Effector memory CD8-positive, alpha-beta T cell (primary cell): ENCODE results near the gene SLC38A3.

Experiments
- ATAC-seq: fragments of 150-1000 bp; cut with Tn5 transposase; replicated peaks from 2 replicates; pipeline ENCODE4 v1.10.0; 2021; ENCODE audit warnings: mild to moderate bottlenecking, moderate library complexity
- DNase-seq, 3 experiments: peaks; one replicate each; pipeline ENCODE4 v3.0.0; 2021
- H3K27ac Mint-ChIP-seq, 2 donors: one replicate each; pipeline ENCODE4 v1.8.0; 2022; ENCODE audit warnings: mild to moderate bottlenecking in 2 of 2, mixed read lengths in 2 of 2, moderate library complexity in 2 of 2
- H3K27me3 Mint-ChIP-seq, 2 donors: one replicate each; pipeline ENCODE4 v1.8.0; 2022; ENCODE audit warnings: mixed read lengths in 2 of 2
- H3K36me3 Mint-ChIP-seq: one replicate; pipeline ENCODE4 v1.8.0; 2022; ENCODE audit warnings: mild to moderate bottlenecking, moderate library complexity, mixed read lengths; ENCODE audit not compliant: insufficient read depth
- H3K4me1 Mint-ChIP-seq, 2 donors: one replicate each; pipeline ENCODE4 v1.8.0; 2022; ENCODE audit warnings: low read depth in 2 of 2, mixed read lengths in 2 of 2
- H3K4me3 Mint-ChIP-seq, 2 donors: one replicate each; pipeline ENCODE4 v1.8.0; 2022; ENCODE audit warnings: mild to moderate bottlenecking in 2 of 2, mixed read lengths in 2 of 2, moderate library complexity in 2 of 2
- H3K9me3 Mint-ChIP-seq, 2 donors: one replicate each; pipeline ENCODE4 v1.8.0; 2022; ENCODE audit warnings: mixed read lengths in 2 of 2

Gene SLC38A3

DNA sequence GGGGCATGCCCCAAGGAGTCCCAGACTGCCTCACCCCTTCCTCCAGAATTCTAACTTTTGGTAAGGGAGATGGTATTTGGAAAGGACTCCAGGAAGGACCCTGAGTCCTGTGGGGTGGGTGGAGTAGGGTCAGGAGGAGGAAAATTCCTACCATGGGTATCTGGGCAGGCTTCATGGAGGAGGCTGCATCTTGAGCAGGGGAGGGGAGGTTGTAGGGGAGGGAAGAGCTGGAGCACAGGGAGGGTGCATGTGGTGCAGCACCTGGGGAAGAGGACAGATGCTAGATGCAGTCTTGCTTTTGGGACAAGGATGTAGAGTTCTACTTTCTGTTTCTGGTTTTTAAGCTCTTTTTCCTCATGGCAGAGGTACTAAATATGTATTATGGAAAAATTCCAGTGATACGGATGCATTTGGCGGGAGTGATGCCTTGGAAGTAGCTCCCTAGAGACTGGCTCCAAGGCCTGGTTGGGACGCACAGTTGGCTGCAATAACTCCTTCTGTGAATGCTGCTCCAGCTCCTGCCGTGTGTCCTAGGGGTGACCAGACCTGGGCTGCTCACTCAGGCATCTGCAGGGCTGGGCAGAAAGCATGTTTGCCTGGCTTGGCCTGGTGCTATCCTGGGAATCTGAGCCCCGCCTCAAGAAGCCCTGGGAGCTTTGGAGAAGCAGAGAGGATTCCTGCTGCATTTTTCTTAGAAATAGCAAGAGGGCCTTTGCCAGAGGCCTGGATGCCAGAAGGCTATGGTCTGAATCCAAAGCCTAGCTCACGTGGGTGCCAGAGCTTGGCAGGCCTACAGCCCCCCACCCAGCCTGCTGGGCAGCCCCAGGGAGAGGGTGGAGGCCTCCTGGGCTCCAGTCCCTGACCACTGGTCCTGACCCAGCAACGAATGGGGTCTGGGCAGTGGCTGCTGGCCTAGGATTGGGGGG is 39.8 kb upstream of the SLC38A3 start:
- Mint-ChIP-seq H3K27ac (peak overlapping the region in 1 of 2 donors; percentile 79), H3K4me1 (no peaks in the 10 kb centered on the region), H3K27me3 (peaks cover 0 to 22% of the 10 kb centered on the region in 2 donors), H3K9me3 (no peaks in the 10 kb centered on the region), H3K36me3 (no peaks in the 10 kb centered on the region), H3K4me3 (no peak overlapping the region)
- ATAC-seq (no peak), DNase-seq (no peak)

DNA sequence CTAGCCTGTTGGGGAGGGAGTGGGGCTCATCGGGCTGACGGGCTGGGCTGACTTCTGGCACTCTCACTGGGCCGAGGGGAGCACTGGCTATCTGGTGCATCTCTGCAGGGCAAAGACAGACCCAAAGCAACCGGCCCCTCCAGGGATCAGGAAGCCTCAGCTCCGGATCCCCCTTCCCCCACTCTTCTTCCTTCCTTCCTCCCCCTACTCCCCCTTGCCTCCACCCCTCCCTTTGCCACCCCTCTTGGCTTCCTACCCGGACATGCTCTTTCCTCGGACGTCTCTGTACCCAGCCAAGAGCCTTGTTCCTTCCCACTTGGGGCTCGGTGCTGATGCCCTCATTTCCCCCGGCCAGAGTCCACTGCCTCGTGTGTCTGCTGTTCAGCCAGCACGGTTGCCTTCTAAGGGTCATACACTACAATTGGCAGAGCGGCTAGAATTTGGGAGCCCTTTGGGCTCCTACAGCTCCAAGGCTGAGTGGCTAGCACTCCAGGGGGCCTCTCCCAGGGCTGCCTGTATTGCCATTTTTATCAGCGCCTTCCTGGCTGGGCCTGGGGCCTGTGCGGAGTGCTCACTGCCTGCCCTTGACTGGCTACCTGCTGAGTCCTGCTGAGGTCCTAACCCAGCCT is 39.0 kb upstream of the SLC38A3 start:
- DNase-seq = no peak
- Mint-ChIP-seq H3K27ac (no peak overlapping the region), H3K27me3 (peaks cover 0 to 26% of the 10 kb centered on the region in 2 donors), H3K4me1 (no peaks in the 10 kb centered on the region), H3K4me3 (no peak overlapping the region), H3K36me3 (no peaks in the 10 kb centered on the region), H3K9me3 (no peaks in the 10 kb centered on the region)
- no peak for ATAC-seq

DNA sequence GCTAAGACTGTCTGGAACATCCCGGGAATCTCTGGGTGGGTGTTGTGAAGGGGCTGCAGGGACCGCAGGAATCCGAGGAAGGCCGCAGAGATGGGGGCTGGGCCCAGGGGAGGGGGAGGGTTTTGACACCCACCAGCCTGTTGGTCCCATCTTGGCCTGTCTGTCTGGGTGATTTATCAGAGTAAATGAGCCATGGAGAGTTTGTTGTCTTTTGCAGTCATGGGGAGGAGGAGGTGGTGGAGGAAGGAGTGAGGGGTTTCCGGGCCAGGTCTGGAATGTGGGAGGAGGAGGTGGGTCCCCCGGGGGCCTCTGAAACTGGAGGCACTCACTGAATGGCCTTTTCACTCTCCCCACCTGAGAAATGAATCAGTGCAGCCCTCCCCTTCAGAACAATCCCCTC is 38.5 kb upstream of the SLC38A3 start:
- no peaks in the 10 kb centered on the region for H3K9me3 Mint-ChIP-seq
- no peaks in the 10 kb centered on the region for H3K36me3 Mint-ChIP-seq
- H3K27ac Mint-ChIP-seq = no peak overlapping the region
- no peak for ATAC-seq
- peaks cover 0 to 26% of the 10 kb centered on the region in 2 donors for H3K27me3 Mint-ChIP-seq
- no peak overlapping the region for H3K4me3 Mint-ChIP-seq
- DNase-seq = no peak
- H3K4me1 Mint-ChIP-seq = no peaks in the 10 kb centered on the region

DNA sequence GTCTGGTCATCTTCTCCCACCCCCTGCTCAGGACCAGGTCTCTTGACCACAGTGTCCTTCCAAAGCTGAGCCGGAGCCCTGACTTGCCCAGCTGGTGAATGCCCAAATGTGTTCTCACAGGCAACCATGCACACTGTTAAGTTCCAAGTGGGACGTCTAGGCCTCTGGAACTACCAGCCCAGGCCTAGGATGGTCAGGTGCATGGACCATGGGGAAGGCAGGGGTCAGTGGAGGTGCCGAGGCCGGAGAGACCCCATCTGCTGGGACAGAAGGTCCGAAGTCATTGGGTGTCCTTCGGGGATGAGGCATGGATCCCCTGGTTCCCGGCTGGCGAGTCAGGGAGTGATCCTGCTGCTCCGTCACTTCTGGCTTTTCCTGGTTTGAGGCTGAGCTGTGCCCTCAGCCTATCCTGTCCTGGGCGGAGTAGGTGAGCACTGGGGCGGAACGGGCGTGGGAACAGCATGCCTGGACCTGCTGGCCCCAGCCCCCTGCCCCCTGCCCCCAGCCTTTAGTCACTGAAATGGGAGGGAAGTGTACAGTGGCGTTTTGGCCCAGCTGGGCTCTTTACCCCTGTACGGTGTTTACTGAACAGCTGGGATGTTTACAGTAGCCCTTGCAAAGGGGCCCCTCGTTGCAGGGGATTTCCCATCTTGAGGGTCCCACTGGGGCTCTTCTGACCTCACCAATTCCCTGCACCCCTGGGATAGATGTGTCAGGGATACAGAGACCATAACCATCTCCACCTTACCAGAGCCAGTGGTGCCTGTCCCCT is 37.8 kb upstream of the SLC38A3 start:
- no peak for ATAC-seq
- Mint-ChIP-seq H3K4me1 (no peaks in the 10 kb centered on the region), H3K27me3 (peaks cover 0 to 26% of the 10 kb centered on the region in 2 donors), H3K27ac (no peak overlapping the region), H3K9me3 (no peaks in the 10 kb centered on the region), H3K4me3 (no peak overlapping the region), H3K36me3 (no peaks in the 10 kb centered on the region)
- DNase-seq = no peak

DNA sequence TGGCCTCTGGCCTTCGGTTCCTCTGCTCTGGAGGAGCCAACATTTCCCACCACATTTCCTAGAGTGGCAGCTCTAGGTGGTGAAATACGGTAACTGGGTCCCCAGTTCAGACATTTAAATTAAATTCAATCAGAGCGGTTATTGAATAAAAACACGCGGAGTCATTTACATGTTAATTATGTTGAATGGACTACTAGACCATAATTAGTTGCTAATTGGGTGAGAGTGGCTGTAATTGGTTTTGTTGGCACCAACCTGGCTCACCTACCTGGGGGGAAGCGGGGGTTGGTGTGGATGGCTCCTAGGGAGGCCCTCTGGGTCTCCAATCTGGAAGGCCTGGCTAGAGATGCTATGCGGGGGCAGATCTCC is 37.2 kb upstream of the SLC38A3 start:
- H3K4me1 Mint-ChIP-seq = no peaks in the 10 kb centered on the region
- H3K9me3 Mint-ChIP-seq = no peaks in the 10 kb centered on the region
- H3K27me3 Mint-ChIP-seq = peaks cover 0 to 26% of the 10 kb centered on the region in 2 donors
- H3K27ac Mint-ChIP-seq = no peak overlapping the region
- ATAC-seq (no peak), DNase-seq (no peak)
- H3K36me3 Mint-ChIP-seq = no peaks in the 10 kb centered on the region
- H3K4me3 Mint-ChIP-seq = no peak overlapping the region

DNA sequence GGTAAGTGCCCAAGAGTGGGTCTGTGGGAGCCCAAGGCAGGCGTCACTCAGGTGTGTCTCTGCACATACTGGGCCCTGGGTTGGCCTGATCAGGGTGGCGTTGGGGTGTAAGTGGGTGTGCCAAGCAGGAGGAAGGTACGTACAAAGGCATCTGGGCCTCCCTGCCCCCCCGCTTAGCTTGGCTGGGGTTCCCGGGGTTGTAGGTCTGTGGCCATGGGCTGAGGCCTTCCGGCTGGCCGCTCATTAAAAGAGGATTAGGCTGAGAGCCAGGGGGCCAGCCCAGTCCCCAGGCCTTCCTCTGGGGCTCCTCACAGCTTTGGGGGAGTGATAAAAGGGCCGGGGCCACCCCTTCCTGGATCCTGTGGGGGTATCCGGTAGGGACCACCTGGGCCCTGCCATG is 36.7 kb upstream of the SLC38A3 start:
- no peak for ATAC-seq
- no peaks in the 10 kb centered on the region for H3K9me3 Mint-ChIP-seq
- no peak for DNase-seq
- no peak overlapping the region for H3K4me3 Mint-ChIP-seq
- H3K27me3 Mint-ChIP-seq = peaks cover 0 to 26% of the 10 kb centered on the region in 2 donors
- H3K27ac Mint-ChIP-seq = no peak overlapping the region
- H3K4me1 Mint-ChIP-seq = no peaks in the 10 kb centered on the region
- no peaks in the 10 kb centered on the region for H3K36me3 Mint-ChIP-seq

DNA sequence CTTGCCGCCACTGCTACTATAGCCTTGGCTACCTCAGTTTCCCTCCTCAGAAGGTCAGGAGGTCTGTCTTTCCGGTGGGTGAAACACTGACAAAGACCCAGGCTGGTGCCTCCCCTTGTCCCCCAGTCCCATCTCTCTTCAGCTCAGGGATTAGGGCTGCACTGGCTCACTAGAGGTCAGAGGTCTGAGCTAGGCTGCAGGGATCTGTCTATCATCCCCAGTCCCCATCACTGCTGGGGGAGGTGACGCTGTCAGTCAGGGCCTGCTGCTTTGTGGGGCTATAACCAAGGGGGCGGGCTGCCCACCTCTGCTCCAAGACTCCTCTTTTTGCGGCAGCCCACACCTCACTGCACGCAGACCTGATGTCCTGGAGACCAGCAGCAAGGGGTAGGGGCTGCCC is 36.3 kb upstream of the SLC38A3 start:
- H3K4me3 Mint-ChIP-seq = no peak overlapping the region
- H3K27me3 Mint-ChIP-seq = peaks cover 0 to 26% of the 10 kb centered on the region in 2 donors
- peaks cover 2% of the 10 kb centered on the region in 2 donors for H3K4me1 Mint-ChIP-seq
- H3K36me3 Mint-ChIP-seq = no peaks in the 10 kb centered on the region
- no peak for DNase-seq
- ATAC-seq = no peak
- H3K9me3 Mint-ChIP-seq = no peaks in the 10 kb centered on the region
- H3K27ac Mint-ChIP-seq = no peak overlapping the region

DNA sequence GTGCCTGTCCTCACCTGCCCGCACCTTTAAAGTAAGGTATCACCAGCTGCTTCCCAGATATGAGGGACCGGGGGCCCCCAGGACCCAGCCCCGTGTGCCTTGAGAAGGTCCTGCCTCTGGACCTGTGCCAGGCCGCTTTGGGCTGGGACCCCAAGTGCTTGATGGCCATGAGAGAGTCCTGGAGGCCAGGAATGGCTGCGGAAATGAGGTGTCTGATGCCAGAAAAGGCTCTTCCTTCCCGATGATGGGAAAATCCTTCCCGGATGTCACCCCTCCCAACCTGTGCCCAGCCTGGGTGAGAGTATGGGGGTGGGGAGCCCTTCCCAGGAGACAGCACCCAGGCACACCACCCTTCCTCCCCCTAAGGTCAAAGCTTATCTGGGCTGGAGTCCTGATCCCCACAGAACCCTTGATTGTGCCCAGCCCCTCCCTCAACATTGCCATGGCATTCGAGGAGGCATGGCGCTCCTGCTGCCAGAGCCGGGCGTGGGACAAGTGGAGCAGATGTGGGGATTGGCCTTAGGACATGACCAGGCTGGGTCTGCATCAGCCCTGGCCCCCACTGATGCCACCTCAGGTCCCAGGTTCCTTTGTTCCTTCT is 35.7 kb upstream of the SLC38A3 start:
- no peaks in the 10 kb centered on the region for H3K9me3 Mint-ChIP-seq
- H3K36me3 Mint-ChIP-seq = no peaks in the 10 kb centered on the region
- peaks cover 3% of the 10 kb centered on the region in 2 donors for H3K4me1 Mint-ChIP-seq
- H3K27me3 Mint-ChIP-seq = peaks cover 0 to 26% of the 10 kb centered on the region in 2 donors
- DNase-seq = no peak
- no peak for ATAC-seq
- H3K27ac Mint-ChIP-seq = no peak overlapping the region
- H3K4me3 Mint-ChIP-seq = no peak overlapping the region

DNA sequence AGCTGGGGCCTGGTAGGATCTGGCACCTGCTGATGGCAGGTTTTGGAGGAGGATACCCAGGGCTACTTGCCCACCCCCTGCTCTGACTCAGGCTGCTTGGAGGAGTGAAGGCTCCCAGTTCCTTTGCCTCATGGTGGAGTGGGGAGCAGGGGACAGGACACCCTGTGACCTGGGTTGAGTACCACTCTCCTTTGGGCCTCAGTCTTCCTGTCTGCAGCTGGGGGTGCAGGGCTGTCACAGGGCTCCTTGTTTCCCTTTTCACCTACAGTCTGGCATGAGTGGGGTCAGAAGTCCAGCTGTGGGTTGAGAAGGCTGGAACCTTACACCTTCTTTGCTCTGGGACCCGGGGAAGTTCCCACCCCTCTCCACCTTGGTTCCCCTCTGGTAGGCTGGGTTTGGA is 35.2 kb upstream of the SLC38A3 start:
- Mint-ChIP-seq H3K4me1 (peaks cover 3% of the 10 kb centered on the region in 2 donors), H3K27ac (no peak overlapping the region), H3K4me3 (no peak overlapping the region), H3K27me3 (peaks cover 0 to 21% of the 10 kb centered on the region in 2 donors), H3K9me3 (no peaks in the 10 kb centered on the region), H3K36me3 (no peaks in the 10 kb centered on the region)
- no peak for DNase-seq
- no peak for ATAC-seq

DNA sequence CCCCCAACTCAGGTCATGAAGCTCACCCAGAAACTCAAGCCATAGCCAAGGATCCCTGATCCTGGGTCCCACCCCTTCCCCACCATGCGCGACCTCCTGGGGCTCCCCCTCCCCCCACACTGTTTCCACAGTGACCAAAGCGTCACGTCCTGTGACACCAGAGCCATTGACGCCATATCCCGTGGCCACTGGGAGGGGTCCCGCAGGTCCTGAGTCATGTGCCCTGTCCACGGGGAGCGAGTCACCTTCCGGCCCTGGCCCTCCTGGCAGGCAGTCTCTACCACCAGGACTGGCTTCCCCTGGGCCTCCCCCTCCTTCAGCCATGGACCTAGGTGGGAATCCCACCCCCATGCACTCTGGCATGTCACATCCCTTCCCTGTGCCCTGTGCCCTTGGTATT is 34.4 kb upstream of the SLC38A3 start:
- no peak for DNase-seq
- Mint-ChIP-seq H3K27ac (no peak overlapping the region), H3K4me1 (peaks cover 3% of the 10 kb centered on the region in 2 donors), H3K36me3 (no peaks in the 10 kb centered on the region), H3K4me3 (no peak overlapping the region), H3K9me3 (no peaks in the 10 kb centered on the region), H3K27me3 (peaks cover 0 to 18% of the 10 kb centered on the region in 2 donors)
- ATAC-seq = peak; percentile 31

DNA sequence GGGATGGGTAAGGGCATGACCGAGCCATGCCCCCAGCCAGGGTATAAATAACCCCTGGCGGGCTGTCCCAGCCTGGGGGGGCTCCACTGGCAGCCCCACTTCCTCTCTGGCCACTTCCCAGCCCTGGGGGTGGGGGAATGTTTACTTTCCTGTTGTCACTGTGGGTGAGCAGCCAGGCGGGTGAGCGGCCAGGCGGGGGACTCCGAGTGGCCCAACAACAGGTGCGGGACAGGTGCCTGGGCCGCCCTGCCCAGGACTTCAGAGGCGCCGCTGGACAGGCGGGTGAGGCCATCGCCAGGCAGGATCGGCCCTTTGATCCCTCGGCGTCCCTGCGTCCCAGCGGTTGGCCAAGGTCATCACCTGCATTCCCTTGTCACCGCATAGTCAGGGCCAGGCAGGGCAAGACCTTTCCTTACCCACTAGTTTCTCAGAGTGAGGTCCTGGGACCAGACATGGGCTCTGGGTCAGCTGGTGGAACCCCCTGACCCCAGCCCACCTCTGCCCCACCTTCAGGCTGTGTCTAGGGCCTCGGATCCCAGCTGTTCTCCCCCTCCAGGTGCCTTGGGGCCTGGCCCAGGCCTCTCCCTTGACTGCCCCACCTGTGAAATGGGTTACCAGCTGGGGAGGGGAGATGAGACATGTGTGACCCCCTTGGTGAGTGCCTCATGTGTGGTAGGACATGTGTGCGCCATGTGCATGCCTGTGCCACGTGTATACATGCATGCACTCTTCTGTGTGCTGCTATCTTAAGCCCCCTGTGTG is 33.4 kb upstream of the SLC38A3 start:
- no peaks in the 10 kb centered on the region for H3K9me3 Mint-ChIP-seq
- peaks cover 3% of the 10 kb centered on the region in 2 donors for H3K4me1 Mint-ChIP-seq
- H3K27me3 Mint-ChIP-seq = peaks cover 0 to 18% of the 10 kb centered on the region in 2 donors
- peaks cover 3% of the 10 kb centered on the region for H3K36me3 Mint-ChIP-seq
- H3K27ac Mint-ChIP-seq = no peak overlapping the region
- H3K4me3 Mint-ChIP-seq = no peak overlapping the region
- ATAC-seq (no peak), DNase-seq (no peak)

DNA sequence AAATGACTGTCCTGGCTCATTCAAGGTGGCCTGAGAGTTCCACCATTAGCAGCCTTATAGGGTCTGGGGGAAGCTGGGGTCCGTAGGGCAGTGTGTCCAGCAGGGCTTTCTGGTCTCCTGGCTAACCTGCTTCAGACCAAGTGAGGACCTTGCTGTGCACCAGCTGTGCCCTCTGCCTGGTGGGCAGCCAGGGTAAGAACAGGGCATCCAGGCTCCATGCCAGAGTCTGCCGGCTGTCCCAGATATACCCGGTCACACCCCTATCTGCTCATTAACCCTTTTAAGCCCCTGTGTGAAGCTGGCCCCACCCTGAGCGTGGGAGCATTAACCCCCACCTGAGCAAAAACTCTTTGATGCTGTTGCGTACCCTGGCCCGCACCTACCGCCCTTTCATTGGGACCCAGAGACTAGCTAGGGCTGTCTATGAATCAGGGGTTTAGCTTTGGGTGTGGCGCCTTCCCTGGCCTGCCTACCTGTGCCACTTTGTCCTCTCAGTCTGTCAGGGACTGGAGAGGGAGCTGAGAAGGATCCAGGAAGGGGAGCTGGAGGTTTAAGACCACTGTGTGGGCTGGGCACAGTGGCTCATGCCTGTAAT is 32.3 kb upstream of the SLC38A3 start:
- Mint-ChIP-seq H3K9me3 (no peaks in the 10 kb centered on the region), H3K36me3 (peaks cover 3% of the 10 kb centered on the region), H3K4me3 (no peak overlapping the region), H3K27me3 (peaks cover 0 to 16% of the 10 kb centered on the region in 2 donors), H3K4me1 (peaks cover 3% of the 10 kb centered on the region in 2 donors), H3K27ac (no peak overlapping the region)
- ATAC-seq = no peak
- no peak for DNase-seq
